NCI-H146 (cell line): ENCODE results near the gene SLX4.

Source experiments
- DNase-seq: peaks from one replicate; lab custom pipeline; 2025; lab: John Stamatoyannopoulos, UW

The SLX4 gene

DNA sequence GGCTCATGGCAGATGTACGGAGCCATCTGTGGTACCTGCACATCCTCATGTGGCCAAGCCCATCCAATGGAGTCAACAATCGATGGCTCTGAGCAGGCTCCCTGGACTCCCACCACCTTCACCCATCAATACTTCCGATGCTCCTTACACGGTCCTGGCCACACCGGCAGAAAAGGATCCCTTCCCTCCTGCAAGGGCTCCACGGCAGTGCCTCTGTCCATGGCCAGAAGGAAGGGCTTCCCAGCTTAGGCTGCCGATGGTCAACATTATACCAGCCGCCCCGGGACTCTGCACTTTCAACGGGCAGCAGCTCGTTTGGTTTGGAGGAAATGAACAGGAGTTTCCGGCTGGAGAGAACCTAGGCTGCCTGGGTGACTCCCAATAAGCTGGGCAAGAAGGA lies 13.2 kb downstream of the SLX4 start:
- no peak for DNase-seq

DNA sequence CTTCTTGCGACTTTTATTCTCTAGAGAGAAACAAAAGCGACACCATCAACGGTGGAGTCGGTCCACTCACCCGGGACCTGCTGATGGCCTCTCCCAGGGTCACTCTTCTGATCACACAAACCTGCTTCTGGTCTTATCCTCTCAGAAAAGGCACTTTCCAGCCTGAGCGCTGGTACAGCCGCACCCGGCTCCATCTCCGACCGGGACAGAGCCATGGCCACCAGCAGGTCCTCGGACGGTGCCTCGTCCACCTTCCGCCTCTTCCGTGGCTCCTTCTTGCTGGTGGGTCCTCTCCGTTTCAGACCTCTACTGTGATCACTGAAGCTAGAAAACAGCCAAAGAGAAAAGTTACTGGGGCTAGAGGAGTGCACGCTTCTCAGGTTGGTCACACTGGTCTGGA lies 13.7 kb downstream of the SLX4 start:
- DNase-seq: no peak

DNA sequence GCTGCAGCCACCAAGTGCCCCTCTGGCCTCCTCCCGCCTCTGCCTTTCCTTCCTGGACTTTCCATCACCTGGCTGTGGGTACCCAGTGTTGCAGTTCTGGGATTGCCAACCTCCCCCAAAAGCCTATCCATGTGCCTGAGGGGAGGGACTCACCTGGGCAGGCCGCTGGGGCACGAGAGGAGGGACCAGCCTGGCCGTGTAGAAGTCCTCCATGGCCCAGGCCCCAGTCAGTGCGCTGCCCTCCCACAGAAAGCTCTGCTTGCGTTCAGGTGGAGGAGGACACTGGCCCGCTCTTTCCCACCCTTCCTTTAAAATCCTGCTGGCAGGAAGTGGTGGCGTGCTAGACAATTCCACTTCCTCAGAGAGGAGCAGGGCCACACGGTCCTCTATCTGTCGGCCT lies 14.2 kb downstream of the SLX4 start:
- no peak for DNase-seq

DNA sequence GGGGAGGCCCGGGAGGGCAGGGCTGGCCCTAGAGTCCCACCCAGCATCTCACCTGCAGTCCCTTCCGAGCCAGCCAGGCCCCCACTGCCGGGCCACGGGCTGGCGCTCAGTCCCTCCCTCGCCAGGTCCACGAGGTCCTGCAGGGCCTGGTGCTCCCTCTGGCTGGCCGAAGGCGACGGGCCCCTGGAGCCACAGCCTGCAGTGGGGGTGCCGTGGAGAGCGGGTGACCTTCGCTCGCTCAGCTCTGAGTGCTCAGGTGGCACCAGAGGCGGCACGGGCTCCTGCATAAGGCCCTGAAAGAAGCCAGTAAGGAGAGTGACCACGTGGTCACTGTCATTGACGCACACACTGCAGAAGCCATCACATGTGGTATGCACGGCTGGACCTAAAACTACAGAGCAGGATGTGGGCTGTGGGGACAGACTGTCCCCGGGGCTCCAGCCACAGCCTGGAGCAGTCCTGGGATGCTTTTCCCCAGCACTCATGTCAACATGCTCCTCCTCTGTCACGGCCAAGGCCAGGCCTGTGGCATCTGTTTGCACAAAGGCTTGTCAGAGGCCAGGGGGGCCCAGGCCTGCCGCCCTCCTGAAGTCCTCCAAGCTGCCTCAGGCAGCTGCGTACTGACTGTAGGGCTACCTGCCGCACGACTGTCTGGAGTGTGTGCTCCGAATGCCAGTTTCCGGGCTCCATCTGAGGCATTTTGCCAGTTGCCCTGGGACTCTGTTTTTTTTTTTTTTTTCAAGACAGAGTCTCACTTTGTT lies 15.1 kb downstream of the SLX4 start:
- DNase-seq: no peak

DNA sequence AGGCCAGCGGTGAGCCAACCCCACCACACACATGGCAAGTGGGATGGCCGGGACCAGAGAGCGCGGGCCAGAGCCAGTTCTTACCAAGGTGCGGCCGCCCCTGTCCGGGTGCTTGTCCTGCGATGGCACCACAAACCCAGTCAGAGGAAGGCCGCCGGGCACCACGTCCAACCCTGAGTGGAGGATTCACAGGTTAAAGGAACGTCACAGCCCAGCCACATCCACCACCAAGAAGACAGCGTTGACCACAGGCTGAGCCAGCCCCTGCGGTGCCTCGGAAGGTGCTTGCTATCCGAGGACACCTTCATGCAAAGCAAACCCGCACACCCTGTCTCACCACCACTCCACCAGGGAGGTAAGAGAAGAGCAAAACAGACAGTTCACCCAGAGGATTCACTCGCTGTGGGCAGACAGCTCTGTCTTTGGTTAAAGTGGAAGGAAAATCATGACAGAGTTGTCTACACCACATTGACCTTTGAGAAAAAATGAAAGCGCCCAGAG lies 15.8 kb downstream of the SLX4 start:
- no peak for DNase-seq

DNA sequence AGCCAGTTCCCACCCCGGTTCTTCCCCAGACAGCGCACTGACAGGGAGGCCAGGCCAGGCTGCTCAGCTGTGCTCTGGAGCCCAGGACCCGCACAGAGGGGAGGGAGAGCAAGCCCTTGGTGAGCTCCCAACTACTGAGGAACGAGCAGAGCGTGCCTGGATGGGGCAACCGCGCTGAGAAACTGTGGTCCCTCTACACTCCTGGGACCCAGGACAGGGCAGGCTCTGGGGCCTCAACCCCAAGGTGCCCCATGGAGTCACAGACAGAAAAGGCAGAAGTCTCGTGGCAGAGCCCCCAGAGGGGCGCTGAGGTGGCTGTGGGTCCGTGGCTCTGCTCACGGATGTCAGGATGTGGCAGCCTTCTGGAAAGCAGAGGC lies 16.3 kb downstream of the SLX4 start:
- DNase-seq: no peak

DNA sequence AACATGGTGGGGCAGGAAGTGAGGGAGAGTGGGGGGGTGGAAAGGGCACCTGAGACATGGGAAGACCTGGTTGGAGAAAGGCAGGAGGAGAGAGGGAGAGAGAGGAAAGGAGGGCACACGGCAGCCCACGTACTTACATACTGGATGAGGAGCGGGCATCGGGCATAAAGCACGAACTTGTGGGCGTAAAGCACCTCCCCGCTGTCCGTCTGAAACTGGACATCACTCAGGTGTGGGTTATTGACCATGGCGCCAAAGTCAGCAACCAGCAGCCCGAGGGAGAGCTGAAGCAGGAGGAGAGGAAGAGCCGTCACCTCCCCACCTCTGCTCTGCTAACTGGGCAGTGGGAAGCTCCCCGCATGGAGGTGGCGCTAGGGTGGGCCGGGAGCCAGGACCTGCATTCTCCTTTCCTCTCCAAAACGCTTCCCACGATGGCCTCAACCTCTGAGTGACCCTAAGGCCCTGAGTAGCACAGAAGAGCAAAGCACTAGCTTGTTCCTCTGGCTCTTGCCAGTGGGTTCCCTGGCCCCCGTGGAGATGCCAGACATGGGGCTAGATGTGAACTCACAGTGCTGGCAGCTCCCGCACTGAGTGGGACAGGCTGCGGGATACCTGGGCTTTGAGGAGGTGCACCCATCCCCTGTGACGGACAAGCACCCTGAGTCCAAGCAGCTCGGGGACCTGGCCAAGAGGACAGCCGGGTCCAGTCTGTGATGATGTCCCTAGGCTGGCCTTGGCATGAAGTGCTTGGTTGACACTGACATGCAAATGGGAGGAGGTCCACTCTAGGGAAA lies 16.9 kb downstream of the SLX4 start:
- DNase-seq: no peak

DNA sequence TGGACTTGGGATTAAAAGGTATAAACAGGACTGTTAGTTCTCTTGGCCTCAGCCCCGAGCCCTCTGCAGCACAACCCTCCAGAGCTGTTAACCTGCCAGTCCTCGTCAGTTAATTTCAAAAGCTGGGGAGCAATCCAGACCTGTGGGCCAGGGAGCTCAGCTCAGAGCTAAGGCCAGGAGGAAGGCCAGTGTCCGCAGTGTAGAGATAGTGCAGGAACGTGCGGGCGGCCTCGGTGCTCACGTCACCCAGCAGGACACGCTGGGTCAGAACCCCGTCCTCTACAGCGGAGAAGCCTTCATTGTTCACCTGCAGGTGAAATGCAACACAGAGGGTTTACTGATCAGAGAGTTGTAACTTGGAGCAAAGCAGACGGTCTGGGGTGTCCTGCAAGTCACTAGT lies 18.8 kb downstream of the SLX4 start:
- no peak for DNase-seq

DNA sequence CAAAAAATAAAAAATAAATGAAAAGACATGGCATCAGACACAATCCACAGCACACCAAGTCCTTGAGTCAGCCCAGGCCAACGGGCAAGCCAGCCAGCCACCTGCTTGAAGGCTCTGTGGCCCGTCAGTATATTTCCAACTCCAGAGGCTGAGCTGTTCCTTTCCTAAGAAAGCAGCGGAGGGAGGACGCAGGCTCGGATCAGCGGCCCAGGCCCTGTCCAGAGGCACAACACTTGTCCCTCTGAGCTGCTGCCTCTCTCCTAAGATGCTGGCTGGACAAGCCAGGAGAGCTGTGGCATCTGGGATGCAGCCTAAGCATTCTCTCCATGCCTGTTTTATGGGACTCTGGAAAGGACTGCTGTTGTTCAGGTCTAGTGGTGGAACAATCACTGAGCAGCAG lies 19.4 kb downstream of the SLX4 start:
- DNase-seq: no peak

DNA sequence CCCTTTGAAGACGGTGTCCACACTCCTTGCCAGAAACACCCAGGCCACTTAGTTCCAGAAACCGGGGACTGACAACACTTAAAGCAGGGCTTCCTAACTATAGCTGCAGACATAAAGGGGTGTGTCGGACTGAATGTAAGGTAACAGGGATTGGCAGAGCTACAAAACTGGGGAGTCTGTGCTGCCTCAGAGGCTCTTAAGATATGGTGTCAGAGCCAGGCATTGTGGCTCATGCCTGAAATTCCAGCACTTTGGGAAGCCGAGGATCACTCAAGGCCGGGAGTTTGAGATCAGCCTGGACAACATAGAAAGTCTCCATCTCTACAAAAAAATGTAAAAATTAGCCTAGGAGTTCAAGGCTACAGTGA lies 20.0 kb downstream of the SLX4 start:
- DNase-seq: no peak

DNA sequence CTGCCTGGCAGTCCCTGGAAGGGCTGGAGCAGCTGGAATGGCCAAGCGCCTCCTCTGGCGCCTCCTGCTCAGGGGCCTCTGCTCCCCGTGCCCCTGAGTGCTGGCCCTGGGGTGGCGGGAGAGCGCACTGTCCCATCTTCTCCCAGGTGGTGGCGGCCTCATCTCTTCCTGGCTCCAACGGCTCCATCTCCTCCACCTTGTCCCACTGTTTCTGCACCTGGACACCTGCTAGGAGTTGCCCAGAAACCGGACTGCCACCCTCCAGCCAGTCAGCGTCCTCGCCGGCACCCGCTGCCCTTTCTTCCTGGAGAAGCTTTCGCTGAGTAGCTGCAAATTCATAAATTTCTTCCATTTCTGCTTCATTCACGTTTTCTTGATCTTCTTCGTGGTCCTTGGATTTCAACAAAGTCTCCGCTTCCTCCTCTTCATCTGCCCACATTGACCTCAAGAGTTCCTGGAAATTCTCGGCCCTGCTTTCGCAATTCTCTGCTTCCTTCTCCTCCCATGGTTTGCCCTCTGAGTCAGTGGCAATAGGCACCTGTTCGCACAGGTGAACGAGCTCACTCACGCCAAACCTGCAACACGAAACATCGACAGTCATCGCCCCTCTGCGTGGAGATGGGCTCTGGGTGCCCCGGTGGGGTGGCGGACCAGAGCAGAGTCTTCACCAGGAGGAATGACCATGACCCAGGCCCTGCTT lies 20.5 kb downstream of the SLX4 start:
- no peak for DNase-seq

DNA sequence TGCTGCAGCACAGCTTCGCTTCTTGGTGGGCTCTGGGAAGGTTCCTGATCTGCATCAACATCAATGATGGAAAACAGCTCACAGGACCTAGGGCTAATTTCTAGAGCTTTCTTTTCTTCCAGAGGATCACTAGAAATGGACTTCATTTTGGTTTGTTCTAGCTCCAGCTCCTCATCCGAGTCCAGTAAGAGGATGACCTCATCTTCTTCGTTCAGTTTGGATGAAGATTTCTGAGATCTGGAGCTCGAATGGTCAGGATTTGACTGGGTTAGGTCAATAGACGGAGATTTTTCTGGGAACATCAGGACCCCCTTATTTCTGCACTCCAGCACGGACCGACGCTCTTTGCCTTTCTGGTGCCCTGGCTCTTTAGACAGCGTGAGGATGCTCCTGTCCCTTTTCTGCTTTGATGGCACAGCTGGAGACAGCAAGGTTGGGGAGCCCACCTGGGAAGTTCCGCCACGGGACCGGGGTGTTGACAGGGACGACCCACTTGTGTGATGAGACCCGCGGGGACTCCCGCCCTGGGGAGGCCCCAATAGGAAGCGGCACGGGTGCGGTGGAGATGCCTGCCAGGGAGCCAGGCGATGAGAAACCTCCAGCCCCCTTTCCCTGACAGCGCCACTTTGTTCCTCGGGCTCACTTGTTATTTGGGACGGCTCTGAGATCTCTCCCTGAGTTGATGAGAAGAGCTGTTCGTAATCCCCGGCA lies 21.3 kb downstream of the SLX4 start:
- DNase-seq: no peak

DNA sequence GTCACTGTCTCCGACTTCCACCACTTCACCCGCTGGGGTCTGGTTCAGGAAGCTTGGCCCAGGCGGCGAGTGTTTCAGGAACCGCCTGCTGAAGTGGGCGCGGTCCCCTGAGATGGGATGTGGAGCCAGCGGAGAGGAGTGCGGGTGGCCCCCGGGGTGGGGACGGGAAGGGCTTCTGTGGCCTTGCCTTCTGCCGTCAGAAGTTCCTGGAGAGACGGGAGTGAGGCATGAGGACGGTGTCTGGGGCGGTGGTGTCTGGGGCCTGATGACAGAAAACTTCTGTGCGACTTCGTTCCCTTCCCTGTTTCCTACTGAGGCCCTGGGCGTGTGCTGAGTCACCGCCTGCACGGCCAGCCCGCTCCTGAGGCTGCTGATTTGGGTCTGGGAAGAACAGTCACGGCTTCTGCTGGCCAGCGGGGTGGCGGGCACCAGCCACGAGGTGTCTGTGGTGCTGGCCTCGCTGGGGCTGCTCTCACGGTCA lies 21.9 kb downstream of the SLX4 start:
- no peak for DNase-seq

DNA sequence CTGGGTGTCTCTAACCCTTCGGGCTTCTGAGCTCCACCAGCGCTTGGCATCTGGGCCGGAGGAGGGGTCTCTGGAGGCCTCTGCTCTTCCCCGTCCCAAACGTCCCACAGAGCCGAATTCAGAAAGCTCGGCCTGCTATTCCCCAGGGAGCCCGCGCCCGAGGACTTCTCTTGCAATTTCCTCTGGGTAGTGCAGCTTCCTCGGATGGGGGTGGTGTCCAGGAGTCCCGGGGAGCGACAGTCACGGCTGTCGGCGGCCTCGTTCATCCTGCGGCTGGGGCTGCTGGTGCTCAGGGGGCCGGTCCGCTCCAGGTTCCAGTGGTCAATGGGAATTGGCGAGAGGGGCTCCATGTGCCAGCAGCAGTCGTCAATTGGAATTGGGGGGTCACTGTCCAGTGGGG lies 22.4 kb downstream of the SLX4 start:
- DNase-seq: no peak

DNA sequence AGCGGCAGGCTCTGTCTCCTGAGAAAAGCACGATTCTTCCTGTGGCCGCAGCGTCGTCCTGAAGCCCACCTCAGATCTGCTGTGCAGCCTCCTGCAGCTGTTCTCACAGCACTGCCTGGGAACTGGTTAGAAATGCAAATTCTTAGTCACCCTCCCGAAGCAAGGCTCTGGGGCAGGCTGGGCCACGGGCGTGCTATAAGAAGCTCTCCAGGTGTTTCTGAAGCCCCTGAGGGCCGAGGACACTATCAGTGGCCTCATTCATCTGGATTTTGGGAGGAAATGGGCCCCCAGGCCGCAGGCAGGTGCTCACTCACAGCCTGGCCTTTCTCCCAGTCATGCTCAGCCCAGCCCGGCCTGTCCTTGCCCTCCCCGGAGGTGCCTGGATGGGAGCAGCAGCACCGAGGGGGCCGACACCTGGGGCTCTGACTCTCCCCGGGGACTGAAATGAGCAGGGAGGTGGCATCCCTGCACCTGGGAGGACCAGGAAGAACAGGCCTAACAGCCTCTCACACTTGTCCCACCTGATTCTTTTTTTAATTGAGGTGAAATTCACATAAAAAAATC lies 23.8 kb downstream of the SLX4 start:
- DNase-seq: no peak

DNA sequence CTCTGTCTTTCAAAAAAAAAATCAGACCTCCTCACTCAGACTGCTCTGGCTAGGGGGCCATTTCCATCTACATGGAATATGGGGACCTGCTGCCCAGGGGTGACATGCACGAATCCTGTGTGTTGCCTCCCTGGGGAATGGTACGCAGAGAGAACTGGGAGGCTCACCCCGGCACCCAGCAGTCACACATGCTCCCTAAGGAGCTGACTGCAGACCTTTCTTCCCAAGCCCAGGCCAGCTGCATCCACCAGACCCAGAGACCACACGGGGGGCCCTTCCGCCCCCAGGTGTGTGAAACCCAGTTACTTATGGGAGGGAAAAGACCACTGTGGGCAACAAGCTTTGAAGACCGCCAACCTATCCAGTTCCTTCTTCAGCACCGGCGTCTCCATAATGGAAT lies 27.0 kb downstream of the SLX4 start:
- no peak for DNase-seq

DNA sequence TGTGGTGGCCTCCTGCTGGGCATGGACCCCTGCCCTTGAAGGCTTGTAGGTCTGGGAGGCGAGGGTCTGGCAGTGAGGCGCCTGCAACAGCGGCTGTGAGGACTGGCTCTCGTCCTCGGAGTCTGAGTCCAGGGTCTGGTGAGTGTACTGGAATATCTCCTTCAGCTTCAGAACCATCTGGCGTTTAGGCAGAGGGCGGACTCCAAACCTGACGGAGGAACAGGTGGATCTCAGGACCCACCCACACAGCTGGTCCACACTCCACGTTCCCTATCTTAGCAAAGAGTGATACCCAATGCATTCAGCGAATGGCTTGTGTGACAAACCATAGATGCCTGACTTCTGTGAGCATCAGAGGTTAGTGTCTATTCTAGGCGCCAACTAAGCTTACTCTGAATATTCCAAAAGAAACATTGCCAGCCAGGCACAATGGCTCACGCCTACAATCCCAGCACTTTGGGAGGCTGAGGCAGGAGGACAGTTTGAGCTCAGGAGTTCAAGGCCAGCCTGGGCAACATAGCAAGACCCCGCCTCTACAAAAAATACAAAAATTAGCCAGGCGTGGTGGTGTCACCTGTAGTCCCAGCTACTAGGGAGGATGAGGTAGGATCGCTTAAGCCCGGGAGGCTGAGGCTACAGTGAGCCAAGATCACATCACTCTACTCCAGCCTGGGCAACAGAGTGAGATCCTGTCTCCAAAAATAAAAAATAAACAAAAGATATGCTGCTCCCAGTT lies 27.9 kb downstream of the SLX4 start:
- no peak for DNase-seq

DNA sequence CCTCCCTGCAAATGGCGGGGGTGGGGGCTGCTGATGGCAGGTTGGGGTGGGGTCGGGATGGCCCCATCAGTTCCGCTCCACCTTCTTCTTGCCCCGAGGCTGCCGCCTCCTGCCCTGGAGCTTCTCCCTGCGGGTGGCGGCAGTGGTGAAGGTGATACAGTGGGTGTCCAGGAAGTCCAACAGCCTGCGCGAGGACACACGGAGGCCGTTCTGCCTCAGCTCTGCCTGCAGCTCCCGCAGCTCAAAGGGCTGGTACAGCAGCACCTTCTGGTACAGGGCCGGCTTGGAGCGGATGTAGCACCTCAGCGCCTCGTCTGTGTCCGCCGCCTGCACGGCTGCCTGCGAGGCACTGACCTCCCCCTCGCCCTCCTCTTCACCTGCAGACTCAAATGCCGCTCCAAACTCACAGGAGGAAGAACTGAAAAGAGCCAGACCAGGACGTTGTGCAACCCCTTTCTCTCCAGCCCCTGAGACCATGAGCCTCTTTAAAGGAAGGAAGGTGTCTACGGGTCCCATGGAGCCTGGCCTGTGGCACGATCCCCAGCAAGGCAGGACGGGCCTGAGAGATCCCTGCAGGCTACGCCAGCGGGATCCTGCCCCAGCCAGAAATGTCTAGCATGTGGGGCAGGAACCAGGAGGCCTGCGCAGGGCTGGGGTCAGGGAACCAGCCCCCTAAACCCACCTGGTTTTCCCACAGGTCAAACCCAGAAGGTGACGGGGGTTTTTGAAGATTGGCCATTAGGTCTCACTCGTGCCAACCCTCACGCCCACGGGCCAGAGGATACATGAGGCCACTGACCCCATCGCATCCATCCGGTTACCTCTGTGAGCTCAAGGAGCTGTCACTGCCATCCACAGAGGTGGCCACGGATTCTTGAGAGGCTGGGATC lies 28.9 kb downstream of the SLX4 start:
- DNase-seq: no peak

DNA sequence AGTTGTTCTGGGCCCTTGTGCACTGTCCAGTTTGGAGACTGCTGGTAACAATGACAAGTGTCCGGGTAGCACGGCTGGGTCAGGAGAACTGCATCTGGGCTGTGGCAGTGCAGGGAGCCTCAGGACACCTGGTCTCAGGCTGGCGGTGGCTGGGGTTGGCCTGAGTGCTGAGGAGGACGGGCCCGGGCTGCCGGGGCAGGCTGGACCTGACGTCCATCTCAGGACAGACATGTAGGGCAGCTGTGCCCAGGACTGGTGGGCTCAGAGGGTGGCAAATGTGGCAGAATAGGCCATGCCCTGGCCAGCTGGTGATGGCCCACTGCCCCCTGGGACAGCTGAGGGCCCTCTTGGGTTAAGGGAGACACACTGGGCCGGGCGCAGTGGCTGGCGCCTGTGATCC lies 30.0 kb downstream of the SLX4 start:
- DNase-seq: no peak

DNA sequence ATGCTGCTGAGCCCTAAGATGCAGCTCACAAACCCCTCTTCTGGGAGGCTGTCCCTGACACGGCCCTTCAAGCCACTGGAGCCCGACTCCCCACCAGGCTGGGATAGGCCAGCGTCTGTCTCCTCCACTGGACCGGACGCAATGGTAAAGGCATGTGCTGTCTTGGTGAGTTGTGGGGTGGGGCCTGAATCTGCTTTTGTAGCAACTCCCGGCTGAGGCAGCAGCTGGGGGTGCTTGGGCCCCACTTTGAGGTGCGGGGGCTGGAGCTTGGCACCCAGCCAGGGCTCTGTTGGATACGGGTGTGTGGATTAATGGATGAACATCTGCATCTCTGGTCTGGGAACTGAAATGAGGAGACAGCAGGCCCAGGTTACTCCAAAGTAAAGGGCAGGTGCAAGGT lies 30.7 kb downstream of the SLX4 start:
- no peak for DNase-seq
